HepG2 (cell line): ENCODE data around the gene SH3BP2. TPM values are rescaled to one million over a fixed set of nuclear protein-coding genes. Genes with fewer than 3 reads are reported as not detected.

Experiments
- ARNT2 ChIP-seq: sonication (generic); formaldehyde crosslinking; IDR thresholded peaks from 2 replicates; pipeline ENCODE4 v1.8.0; 2022; ENCODE audit warnings: mild to moderate bottlenecking, low read depth, missing genetic modification reagents, moderate library complexity
- TBP ChIP-seq: sonication (generic); formaldehyde crosslinking; IDR thresholded peaks from 2 replicates; pipeline ENCODE4 v1.5.0; 2020; ENCODE audit warnings: missing genetic modification reagents
- ZFP37 ChIP-seq: sonication (generic); formaldehyde crosslinking; IDR thresholded peaks from 2 replicates; pipeline ENCODE4 v1.4.0; 2020; ENCODE audit warnings: missing genetic modification reagents, borderline replicate concordance
- polyA plus RNA-seq, 8 experiments: library from polyadenylated mRNA; depleted of rRNA in 3 of 8; stranded (reverse) in 7 of 8; unstranded in 1 of 8; fragments of >200 nt; fragmentation: Illumina TruSeq in 4 of 8; extraction: Trizol in 4 of 8; gene quantifications; 2 replicates each; pipeline versions ENCODE4 v1.2.1 to v1.2.3, GENCODE V29; 2011 to 2016; ENCODE audit warnings: low read depth in 4 of 8, missing spikeins in 1 of 8, mixed read lengths in 1 of 8; ENCODE audit not compliant: insufficient read depth in 1 of 8
- total RNA-seq, 5 experiments: library from RNA; depleted of rRNA; stranded (reverse); fragments of >200 nt; fragmentation: Illumina TruSeq; extraction: Trizol; gene quantifications; 2 replicates each; pipeline ENCODE4 v1.2.3, GENCODE V29; 2016; ENCODE audit warnings: low read depth in 1 of 5
- TF ChIP-seq, protein P1 (sequence below): sonication (generic); formaldehyde crosslinking; IDR thresholded peaks from 2 replicates; pipeline ENCODE4 v1.4.0; 2020; ENCODE audit warnings: missing genetic modification reagents
- TF ChIP-seq, protein P2 (sequence below): IDR thresholded peaks from 2 replicates; pipeline ENCODE4 v1.4.0; 2020; ENCODE audit warnings: mild to moderate bottlenecking, missing genetic modification reagents
- TF ChIP-seq, protein P3 (sequence below), 2 experiments: sonication (generic) in 1 of 2; formaldehyde crosslinking in 1 of 2; IDR thresholded peaks; 2 replicates each; pipeline versions ENCODE4 v1.5.1 to v1.6.1; 2011 to 2020; ENCODE audit warnings: borderline replicate concordance in 1 of 2, low read depth in 1 of 2, low read length in 1 of 2, mild to moderate bottlenecking in 1 of 2, missing genetic modification reagents in 1 of 2, moderate library complexity in 1 of 2
- TF ChIP-seq, protein P4 (sequence below): sonication (generic); formaldehyde crosslinking; IDR thresholded peaks from 2 replicates; pipeline ENCODE4 v1.5.0; 2020; ENCODE audit warnings: mild to moderate bottlenecking, missing genetic modification reagents

SH3BP2 gene
- total and polyA plus RNA-seq, 2 of the 13 experiments (the other 11 are each of a cell fraction or from before 2014, with no cell fraction given) = 16.9 to 34.5 TPM

DNA sequence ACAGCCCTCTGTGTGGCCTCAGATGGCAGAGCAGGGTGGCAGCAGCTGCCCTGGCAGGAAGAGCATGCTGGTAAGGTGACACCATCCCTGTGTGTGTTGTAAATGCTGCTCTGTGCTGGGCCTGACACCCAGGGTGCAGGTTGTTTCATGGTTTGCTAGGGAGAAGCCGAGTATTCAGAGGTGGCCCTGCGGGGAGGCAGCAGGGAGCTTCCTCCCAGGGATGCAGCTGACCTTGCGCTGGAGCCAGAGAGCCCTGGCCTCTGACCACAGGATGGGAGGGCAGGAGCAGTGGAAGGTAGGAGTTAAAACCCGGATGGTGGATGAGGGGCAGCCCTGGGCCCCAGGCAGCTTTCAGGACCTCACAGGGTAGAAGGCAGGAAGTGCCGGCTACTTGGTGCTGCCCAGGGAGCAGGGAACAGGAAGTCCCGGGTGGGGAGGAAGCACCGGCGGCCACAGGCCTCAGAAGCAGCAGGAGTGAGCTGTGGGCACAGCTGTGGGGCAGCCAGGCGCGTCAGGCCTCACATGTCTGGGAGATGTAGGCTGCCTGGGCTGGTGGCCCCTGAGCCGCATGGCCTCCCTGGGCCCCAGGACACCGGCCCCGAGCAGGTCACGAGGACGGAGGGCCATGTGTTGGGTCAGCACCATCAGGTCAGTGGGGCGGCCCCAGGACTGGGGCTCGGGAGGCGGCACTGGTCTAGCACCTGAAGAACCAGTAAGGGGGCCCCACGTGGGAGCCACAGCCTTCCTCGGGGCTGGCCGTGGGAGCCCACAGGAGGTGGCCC is 19.1 kb downstream of the SH3BP2 start (continued):
- TF ChIP-seq, protein P1, sequence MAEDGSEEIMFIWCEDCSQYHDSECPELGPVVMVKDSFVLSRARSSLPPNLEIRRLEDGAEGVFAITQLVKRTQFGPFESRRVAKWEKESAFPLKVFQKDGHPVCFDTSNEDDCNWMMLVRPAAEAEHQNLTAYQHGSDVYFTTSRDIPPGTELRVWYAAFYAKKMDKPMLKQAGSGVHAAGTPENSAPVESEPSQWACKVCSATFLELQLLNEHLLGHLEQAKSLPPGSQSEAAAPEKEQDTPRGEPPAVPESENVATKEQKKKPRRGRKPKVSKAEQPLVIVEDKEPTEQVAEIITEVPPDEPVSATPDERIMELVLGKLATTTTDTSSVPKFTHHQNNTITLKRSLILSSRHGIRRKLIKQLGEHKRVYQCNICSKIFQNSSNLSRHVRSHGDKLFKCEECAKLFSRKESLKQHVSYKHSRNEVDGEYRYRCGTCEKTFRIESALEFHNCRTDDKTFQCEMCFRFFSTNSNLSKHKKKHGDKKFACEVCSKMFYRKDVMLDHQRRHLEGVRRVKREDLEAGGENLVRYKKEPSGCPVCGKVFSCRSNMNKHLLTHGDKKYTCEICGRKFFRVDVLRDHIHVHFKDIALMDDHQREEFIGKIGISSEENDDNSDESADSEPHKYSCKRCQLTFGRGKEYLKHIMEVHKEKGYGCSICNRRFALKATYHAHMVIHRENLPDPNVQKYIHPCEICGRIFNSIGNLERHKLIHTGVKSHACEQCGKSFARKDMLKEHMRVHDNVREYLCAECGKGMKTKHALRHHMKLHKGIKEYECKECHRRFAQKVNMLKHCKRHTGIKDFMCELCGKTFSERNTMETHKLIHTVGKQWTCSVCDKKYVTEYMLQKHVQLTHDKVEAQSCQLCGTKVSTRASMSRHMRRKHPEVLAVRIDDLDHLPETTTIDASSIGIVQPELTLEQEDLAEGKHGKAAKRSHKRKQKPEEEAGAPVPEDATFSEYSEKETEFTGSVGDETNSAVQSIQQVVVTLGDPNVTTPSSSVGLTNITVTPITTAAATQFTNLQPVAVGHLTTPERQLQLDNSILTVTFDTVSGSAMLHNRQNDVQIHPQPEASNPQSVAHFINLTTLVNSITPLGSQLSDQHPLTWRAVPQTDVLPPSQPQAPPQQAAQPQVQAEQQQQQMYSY (CRISPR knock-in tag) = peak; percentile 98
- TF ChIP-seq ARNT2 (no peak), ZFP37 (CRISPR knock-in tag) (no peak), TBP (CRISPR knock-in tag) (no peak)
- TF ChIP-seq, protein P2, sequence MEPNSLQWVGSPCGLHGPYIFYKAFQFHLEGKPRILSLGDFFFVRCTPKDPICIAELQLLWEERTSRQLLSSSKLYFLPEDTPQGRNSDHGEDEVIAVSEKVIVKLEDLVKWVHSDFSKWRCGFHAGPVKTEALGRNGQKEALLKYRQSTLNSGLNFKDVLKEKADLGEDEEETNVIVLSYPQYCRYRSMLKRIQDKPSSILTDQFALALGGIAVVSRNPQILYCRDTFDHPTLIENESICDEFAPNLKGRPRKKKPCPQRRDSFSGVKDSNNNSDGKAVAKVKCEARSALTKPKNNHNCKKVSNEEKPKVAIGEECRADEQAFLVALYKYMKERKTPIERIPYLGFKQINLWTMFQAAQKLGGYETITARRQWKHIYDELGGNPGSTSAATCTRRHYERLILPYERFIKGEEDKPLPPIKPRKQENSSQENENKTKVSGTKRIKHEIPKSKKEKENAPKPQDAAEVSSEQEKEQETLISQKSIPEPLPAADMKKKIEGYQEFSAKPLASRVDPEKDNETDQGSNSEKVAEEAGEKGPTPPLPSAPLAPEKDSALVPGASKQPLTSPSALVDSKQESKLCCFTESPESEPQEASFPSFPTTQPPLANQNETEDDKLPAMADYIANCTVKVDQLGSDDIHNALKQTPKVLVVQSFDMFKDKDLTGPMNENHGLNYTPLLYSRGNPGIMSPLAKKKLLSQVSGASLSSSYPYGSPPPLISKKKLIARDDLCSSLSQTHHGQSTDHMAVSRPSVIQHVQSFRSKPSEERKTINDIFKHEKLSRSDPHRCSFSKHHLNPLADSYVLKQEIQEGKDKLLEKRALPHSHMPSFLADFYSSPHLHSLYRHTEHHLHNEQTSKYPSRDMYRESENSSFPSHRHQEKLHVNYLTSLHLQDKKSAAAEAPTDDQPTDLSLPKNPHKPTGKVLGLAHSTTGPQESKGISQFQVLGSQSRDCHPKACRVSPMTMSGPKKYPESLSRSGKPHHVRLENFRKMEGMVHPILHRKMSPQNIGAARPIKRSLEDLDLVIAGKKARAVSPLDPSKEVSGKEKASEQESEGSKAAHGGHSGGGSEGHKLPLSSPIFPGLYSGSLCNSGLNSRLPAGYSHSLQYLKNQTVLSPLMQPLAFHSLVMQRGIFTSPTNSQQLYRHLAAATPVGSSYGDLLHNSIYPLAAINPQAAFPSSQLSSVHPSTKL (CRISPR knock-in tag) = 0 out of 2 replicates have a peak, but pooled peaks have one; percentile 22
- TF ChIP-seq, protein P3, sequence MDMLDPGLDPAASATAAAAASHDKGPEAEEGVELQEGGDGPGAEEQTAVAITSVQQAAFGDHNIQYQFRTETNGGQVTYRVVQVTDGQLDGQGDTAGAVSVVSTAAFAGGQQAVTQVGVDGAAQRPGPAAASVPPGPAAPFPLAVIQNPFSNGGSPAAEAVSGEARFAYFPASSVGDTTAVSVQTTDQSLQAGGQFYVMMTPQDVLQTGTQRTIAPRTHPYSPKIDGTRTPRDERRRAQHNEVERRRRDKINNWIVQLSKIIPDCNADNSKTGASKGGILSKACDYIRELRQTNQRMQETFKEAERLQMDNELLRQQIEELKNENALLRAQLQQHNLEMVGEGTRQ (IDR thresholded peaks at IDR 0.05; ENCODE audit: low read depth, low read length) = no peak
- TF ChIP-seq, protein P3 (CRISPR knock-in tag; IDR thresholded peaks at IDR 0.05; ENCODE audit: borderline replicate concordance) = no peak
- TF ChIP-seq, protein P4, sequence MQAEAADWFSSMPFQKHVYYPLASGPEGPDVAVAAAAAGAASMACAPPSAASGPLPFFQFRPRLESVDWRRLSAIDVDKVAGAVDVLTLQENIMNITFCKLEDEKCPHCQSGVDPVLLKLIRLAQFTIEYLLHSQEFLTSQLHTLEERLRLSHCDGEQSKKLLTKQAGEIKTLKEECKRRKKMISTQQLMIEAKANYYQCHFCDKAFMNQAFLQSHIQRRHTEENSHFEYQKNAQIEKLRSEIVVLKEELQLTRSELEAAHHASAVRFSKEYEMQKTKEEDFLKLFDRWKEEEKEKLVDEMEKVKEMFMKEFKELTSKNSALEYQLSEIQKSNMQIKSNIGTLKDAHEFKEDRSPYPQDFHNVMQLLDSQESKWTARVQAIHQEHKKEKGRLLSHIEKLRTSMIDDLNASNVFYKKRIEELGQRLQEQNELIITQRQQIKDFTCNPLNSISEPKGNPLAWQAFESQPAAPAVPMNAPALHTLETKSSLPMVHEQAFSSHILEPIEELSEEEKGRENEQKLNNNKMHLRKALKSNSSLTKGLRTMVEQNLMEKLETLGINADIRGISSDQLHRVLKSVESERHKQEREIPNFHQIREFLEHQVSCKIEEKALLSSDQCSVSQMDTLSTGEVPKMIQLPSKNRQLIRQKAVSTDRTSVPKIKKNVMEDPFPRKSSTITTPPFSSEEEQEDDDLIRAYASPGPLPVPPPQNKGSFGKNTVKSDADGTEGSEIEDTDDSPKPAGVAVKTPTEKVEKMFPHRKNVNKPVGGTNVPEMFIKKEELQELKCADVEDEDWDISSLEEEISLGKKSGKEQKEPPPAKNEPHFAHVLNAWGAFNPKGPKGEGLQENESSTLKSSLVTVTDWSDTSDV (CRISPR knock-in tag) = no peak
